ENCODE data around the gene LRRC25. TPM values are rescaled to one million over a fixed set of nuclear protein-coding genes. Genes with fewer than 3 reads are reported as not detected.

The LRRC25 gene
- total RNA-seq, 1 experiment from 2014 or later, result not detected

- ChIA-PET CTCF (no interaction called here), POLR2A (no interaction called here)
- H3K4me3 Mint-ChIP-seq (ENCODE audit: unreplicated experiment), result no peak overlapping the region
- Histone ChIP-seq H3K27me3 (replicated peaks; ENCODE audit: control insufficient read depth, insufficient read depth, low read length) (no peaks in the 10 kb centered on the region), H3K4me3 (ENCODE audit: low read depth, low read length) (no peak overlapping the region), H3K36me3 (ENCODE audit: control insufficient read depth, insufficient read depth, low read length) (peaks cover 10% of the 10 kb centered on the region), H3K4me1 (no peaks in the 10 kb centered on the region), H3K9me3 (no peaks in the 10 kb centered on the region)
- no peaks in the 10 kb centered on the region for H3K4me1 Mint-ChIP-seq (ENCODE audit: low read depth, unreplicated experiment)
- no peak for DNase-seq
- no peaks in the 10 kb centered on the region for H3K27me3 Mint-ChIP-seq (ENCODE audit: insufficient read depth, unreplicated experiment)
- TF ChIP-seq, protein P1, sequence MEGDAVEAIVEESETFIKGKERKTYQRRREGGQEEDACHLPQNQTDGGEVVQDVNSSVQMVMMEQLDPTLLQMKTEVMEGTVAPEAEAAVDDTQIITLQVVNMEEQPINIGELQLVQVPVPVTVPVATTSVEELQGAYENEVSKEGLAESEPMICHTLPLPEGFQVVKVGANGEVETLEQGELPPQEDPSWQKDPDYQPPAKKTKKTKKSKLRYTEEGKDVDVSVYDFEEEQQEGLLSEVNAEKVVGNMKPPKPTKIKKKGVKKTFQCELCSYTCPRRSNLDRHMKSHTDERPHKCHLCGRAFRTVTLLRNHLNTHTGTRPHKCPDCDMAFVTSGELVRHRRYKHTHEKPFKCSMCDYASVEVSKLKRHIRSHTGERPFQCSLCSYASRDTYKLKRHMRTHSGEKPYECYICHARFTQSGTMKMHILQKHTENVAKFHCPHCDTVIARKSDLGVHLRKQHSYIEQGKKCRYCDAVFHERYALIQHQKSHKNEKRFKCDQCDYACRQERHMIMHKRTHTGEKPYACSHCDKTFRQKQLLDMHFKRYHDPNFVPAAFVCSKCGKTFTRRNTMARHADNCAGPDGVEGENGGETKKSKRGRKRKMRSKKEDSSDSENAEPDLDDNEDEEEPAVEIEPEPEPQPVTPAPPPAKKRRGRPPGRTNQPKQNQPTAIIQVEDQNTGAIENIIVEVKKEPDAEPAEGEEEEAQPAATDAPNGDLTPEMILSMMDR (IDR thresholded peaks at IDR 0.05; ENCODE audit: insufficient read depth in 1 of 2, low read depth in 1 of 2, low read length in 1 of 2, severe bottlenecking in 1 of 2, unreplicated experiment in 1 of 2), result no peak
- no TSS peak for BruUV-seq (replicated peaks)
- H3K27ac Mint-ChIP-seq (ENCODE audit: unreplicated experiment), result no peak overlapping the region
- H3K36me3 Mint-ChIP-seq (ENCODE audit: insufficient read depth, unreplicated experiment), result peaks cover 29% of the 10 kb centered on the region
- intact Hi-C loops (cut with micrococcal nuclease; ENCODE audit: unreplicated experiment), result no loop called here
- H3K9me3 Mint-ChIP-seq (ENCODE audit: unreplicated experiment), result no peaks in the 10 kb centered on the region
Observed at GRCh38 chr19:18353378-18354005, 43.9 kb downstream of the LRRC25 start.

DNA sequence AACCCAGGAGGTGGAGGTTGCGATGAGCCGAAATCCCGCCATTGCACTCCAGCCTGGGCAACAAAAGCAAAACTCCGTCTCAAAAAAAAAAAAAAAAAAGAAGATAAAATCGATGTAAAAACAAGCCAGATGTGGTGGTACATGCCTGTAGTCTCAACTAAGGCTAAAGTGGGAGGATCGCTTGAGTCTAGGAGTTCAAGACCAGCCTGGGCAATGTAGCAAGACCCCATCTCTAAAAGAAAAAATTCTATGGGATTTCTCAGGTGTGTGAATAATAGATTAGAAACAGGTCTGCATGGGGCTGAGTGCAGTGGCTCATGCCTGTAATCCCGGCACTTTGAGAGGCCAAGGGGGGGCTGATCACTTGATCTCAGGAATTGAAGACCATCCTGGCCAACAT, 45.9 kb downstream of the LRRC25 start:
- Mint-ChIP-seq H3K27ac (ENCODE audit: unreplicated experiment) (no peak overlapping the region), H3K4me3 (ENCODE audit: unreplicated experiment) (no peak overlapping the region), H3K9me3 (ENCODE audit: unreplicated experiment) (no peaks in the 10 kb centered on the region), H3K27me3 (ENCODE audit: insufficient read depth, unreplicated experiment) (no peaks in the 10 kb centered on the region), H3K4me1 (ENCODE audit: low read depth, unreplicated experiment) (peaks cover 8% of the 10 kb centered on the region), H3K36me3 (ENCODE audit: insufficient read depth, unreplicated experiment) (peaks cover 18% of the 10 kb centered on the region)
- intact Hi-C loops (cut with micrococcal nuclease; ENCODE audit: unreplicated experiment), result no loop called here
- Histone ChIP-seq H3K27me3 (replicated peaks; ENCODE audit: control insufficient read depth, insufficient read depth, low read length) (no peaks in the 10 kb centered on the region), H3K4me1 (no peaks in the 10 kb centered on the region), H3K36me3 (ENCODE audit: control insufficient read depth, insufficient read depth, low read length) (peaks cover 7% of the 10 kb centered on the region), H3K9me3 (no peaks in the 10 kb centered on the region), H3K4me3 (ENCODE audit: low read depth, low read length) (no peak overlapping the region)
- DNase-seq, result no peak
- CTCF ChIA-PET, result no interaction called here
- POLR2A ChIA-PET, result no interaction called here
- TF ChIP-seq, protein P1 (IDR thresholded peaks at IDR 0.05; ENCODE audit: insufficient read depth in 1 of 2, low read depth in 1 of 2, low read length in 1 of 2, severe bottlenecking in 1 of 2, unreplicated experiment in 1 of 2), result no peak
- no TSS peak for BruUV-seq (replicated peaks)

DNA sequence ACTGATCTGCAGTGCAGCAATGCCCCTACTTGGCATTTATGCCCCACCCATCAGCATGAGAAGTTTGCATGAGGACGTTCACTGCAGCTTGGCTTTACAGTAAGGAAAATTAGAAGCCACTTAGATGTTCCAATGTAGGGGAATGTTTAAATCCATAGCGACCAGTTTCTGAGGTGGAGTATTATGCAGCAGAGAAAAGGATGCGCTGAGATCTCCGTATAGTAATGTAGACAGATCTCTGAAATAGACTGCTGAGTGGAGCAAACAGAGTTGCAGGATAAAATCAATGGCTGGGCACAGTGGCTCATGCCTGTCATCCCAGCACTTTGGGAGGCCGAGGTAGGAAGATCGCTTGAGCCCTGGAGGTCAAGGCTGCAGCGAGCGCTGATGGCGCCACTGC, 46.9 kb downstream of the LRRC25 start:
- no peaks in the 10 kb centered on the region for H3K4me1 ChIP-seq
- H3K4me3 Mint-ChIP-seq (ENCODE audit: unreplicated experiment), result no peak overlapping the region

More for the DNA sequence above, 46.9 kb downstream of the LRRC25 start:
- TF ChIP-seq, protein P1 (IDR thresholded peaks at IDR 0.05; ENCODE audit: insufficient read depth in 1 of 2, low read depth in 1 of 2, low read length in 1 of 2, severe bottlenecking in 1 of 2, unreplicated experiment in 1 of 2), result no peak
- no peaks in the 10 kb centered on the region for H3K27me3 ChIP-seq (replicated peaks; ENCODE audit: control insufficient read depth, insufficient read depth, low read length)
- H3K36me3 ChIP-seq (ENCODE audit: control insufficient read depth, insufficient read depth, low read length), result peaks cover 2% of the 10 kb centered on the region; the same call in 1 of the 2 replicates
- peaks cover 12% of the 10 kb centered on the region for H3K36me3 Mint-ChIP-seq (ENCODE audit: insufficient read depth, unreplicated experiment)
- H3K27ac Mint-ChIP-seq (ENCODE audit: unreplicated experiment), result no peak overlapping the region
- ChIA-PET CTCF (interaction anchor here (0.6 to 2.3 kb wide), 4 partner anchors 35 to 534 kb away, joined by 3 to 14 read pairs (median 4); partner anchors contain the start of gene GDF15), POLR2A (no interaction called here)
- TSS peak; percentile 27 for BruUV-seq (replicated peaks)
- peaks cover 14% of the 10 kb centered on the region for H3K4me1 Mint-ChIP-seq (ENCODE audit: low read depth, unreplicated experiment)
- no peak for DNase-seq
- H3K4me3 ChIP-seq (ENCODE audit: low read depth, low read length), result no peak overlapping the region
- H3K27me3 Mint-ChIP-seq (ENCODE audit: insufficient read depth, unreplicated experiment), result no peaks in the 10 kb centered on the region
- H3K9me3 Mint-ChIP-seq (ENCODE audit: unreplicated experiment), result no peaks in the 10 kb centered on the region
- intact Hi-C loops (cut with micrococcal nuclease; ENCODE audit: unreplicated experiment), result no loop called here
- H3K9me3 ChIP-seq, result no peaks in the 10 kb centered on the region

Data from Caco-2 (cell line).